Measurements from ENCODE around the gene ALG12. TPM values are rescaled to one million over a fixed set of nuclear protein-coding genes. Genes with fewer than 3 reads are reported as not detected.

ALG12 gene
- total and polyA plus RNA-seq, 5 donors from 2014 or later, result 12.6 to 18.1 (median 15.5) TPM

DNA sequence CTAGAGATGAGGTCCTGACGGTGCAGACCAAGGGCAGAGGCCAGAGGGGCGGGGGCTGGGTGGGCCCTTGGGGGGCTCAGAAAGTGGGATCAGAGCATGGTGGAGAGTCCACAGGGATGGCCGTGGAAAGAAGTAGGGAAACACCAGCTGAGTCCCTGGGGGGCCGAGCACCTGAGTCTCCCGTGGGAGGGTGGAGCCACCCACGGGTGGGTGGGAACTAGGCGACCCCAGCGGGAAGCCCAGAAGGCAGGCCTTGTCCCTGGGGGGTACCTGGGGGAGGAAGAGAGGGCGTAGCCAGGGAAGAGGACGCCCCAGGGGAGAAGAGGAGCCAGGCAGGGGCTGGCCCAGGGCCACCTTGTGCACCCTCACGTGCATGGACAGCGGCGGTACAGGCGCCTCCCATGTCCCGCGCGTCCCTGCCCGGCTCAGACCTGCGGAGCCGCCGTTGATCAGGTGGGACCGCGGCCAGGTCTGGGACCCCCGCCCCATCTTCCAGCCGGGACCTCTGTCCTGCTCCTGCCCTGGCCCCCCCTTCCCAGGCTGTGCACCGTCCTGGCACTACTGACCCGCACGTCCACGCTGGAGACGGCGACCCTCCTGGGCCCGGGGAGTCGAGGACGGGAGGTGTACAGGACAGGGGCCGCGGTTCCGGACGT is 10.4 kb upstream of the ALG12 start:
- H3K4me3 ChIP-seq (ENCODE audit: low read depth, low read length), result no peak overlapping the region
- ATAC-seq (ENCODE audit: low read depth in 2 of 2) (no peak), DNase-seq (no peak)
- no peak overlapping the region for H3K27ac ChIP-seq (ENCODE audit: insufficient read depth, low read length, poor library complexity, severe bottlenecking)
- Mint-ChIP-seq H3K36me3 (peaks cover 7% of the 10 kb centered on the region), H3K27me3 (no peaks in the 10 kb centered on the region), H3K4me1 (peaks cover 10 to 56% (median 34%) of the 10 kb centered on the region in 4 donors), H3K27ac (no peak overlapping the region), H3K4me3 (peak overlapping the region in 1 of 4 donors; percentile 35), H3K9me3 (no peaks in the 10 kb centered on the region)
- no peaks in the 10 kb centered on the region for H3K36me3 ChIP-seq (ENCODE audit: control insufficient read depth, insufficient read depth, low read length)
- no peaks in the 10 kb centered on the region for H3K27me3 ChIP-seq (ENCODE audit: control insufficient read depth, insufficient read depth, low read length)
- H3K9me3 ChIP-seq (ENCODE audit: control insufficient read depth in 2 of 2, low read length in 2 of 2), result no peaks in the 10 kb centered on the region
- H3K4me1 ChIP-seq (ENCODE audit: control insufficient read depth, insufficient read depth, low read length, poor library complexity, severe bottlenecking), result peaks cover 54% of the 10 kb centered on the region

DNA sequence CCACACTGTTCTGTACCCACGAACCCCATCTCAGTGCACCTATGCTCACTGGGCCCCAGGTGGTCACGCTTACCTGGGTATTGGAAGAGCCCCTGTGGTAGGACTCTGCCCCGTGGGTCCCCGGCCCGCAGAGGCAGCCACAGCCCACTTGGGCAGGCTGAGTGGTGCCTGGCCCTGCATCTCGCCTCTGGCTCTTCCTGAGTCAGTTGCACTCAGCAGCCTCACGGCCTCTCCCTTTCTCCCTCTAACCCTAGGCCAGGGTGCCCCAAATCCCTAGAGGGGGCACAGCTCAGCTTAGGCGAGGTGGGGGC is 9.9 kb upstream of the ALG12 start:
- H3K27me3 Mint-ChIP-seq, result no peaks in the 10 kb centered on the region
- peaks cover 14 to 52% (median 29%) of the 10 kb centered on the region in 4 donors for H3K4me1 Mint-ChIP-seq
- H3K36me3 Mint-ChIP-seq, result peaks cover 7% of the 10 kb centered on the region
- H3K9me3 Mint-ChIP-seq, result no peaks in the 10 kb centered on the region
- Histone ChIP-seq H3K9me3 (ENCODE audit: control insufficient read depth in 2 of 2, low read length in 2 of 2) (no peaks in the 10 kb centered on the region), H3K4me3 (ENCODE audit: low read depth, low read length) (no peak overlapping the region), H3K27me3 (ENCODE audit: control insufficient read depth, insufficient read depth, low read length) (no peaks in the 10 kb centered on the region), H3K36me3 (ENCODE audit: control insufficient read depth, insufficient read depth, low read length) (no peaks in the 10 kb centered on the region), H3K27ac (ENCODE audit: insufficient read depth, low read length, poor library complexity, severe bottlenecking) (no peak overlapping the region), H3K4me1 (ENCODE audit: control insufficient read depth, insufficient read depth, low read length, poor library complexity, severe bottlenecking) (peaks cover 49% of the 10 kb centered on the region)
- no peak for DNase-seq
- H3K27ac Mint-ChIP-seq, result peak overlapping the region in 1 of 3 donors; percentile 36
- ATAC-seq (ENCODE audit: low read depth in 2 of 2), result no peak
- no peak overlapping the region for H3K4me3 Mint-ChIP-seq

- Mint-ChIP-seq H3K27me3 (no peaks in the 10 kb centered on the region), H3K4me1 (peaks cover 14 to 47% (median 25%) of the 10 kb centered on the region in 4 donors), H3K4me3 (peak overlapping the region in 2 of 4 donors; percentile 54 to 77), H3K9me3 (no peaks in the 10 kb centered on the region), H3K27ac (peak overlapping the region; percentile 20 to 92 (median 83)), H3K36me3 (peaks cover 7% of the 10 kb centered on the region)
- H3K27ac ChIP-seq (ENCODE audit: insufficient read depth, low read length, poor library complexity, severe bottlenecking), result no peak overlapping the region
- no peaks in the 10 kb centered on the region for H3K27me3 ChIP-seq (ENCODE audit: control insufficient read depth, insufficient read depth, low read length)
- H3K9me3 ChIP-seq (ENCODE audit: control insufficient read depth in 2 of 2, low read length in 2 of 2), result no peaks in the 10 kb centered on the region
- H3K4me1 ChIP-seq (ENCODE audit: control insufficient read depth, insufficient read depth, low read length, poor library complexity, severe bottlenecking), result peaks cover 47% of the 10 kb centered on the region
- ATAC-seq (ENCODE audit: low read depth in 2 of 2) (no peak), DNase-seq (no peak)
- H3K4me3 ChIP-seq (ENCODE audit: low read depth, low read length), result no peak overlapping the region
- no peaks in the 10 kb centered on the region for H3K36me3 ChIP-seq (ENCODE audit: control insufficient read depth, insufficient read depth, low read length)
Observed at GRCh38 chr22:49927483-49928184, 9.4 kb upstream of the ALG12 start.

GRCh38 chr22:49926916-49927315 is 8.7 kb upstream of the ALG12 start:
- no peak for DNase-seq
- Mint-ChIP-seq H3K36me3 (peaks cover 7% of the 10 kb centered on the region), H3K4me1 (peaks cover 14 to 42% (median 25%) of the 10 kb centered on the region in 4 donors)

GRCh38 chr22:49925525-49926128 is 7.4 kb upstream of the ALG12 start:
- Mint-ChIP-seq H3K27me3 (no peaks in the 10 kb centered on the region), H3K4me1 (peaks cover 9 to 35% (median 22%) of the 10 kb centered on the region in 4 donors), H3K4me3 (peak overlapping the region; percentile 83 to 91 (median 86)), H3K27ac (peak overlapping the region; percentile 96 to 99 (median 98)), H3K9me3 (no peaks in the 10 kb centered on the region), H3K36me3 (peaks cover 7% of the 10 kb centered on the region)
- ATAC-seq (ENCODE audit: low read depth in 2 of 2) (peak; percentile 78 to 80), DNase-seq (peak; percentile 72 to 89 (median 77))
- H3K36me3 ChIP-seq (ENCODE audit: control insufficient read depth, insufficient read depth, low read length), result no peaks in the 10 kb centered on the region
- H3K27ac ChIP-seq (ENCODE audit: insufficient read depth, low read length, poor library complexity, severe bottlenecking), result peak overlapping the region; percentile 94
- no peaks in the 10 kb centered on the region for H3K27me3 ChIP-seq (ENCODE audit: control insufficient read depth, insufficient read depth, low read length)
- peak overlapping the region; percentile 73 for H3K4me3 ChIP-seq (ENCODE audit: low read depth, low read length)
- no peaks in the 10 kb centered on the region for H3K9me3 ChIP-seq (ENCODE audit: control insufficient read depth in 2 of 2, low read length in 2 of 2)
- peaks cover 33% of the 10 kb centered on the region for H3K4me1 ChIP-seq (ENCODE audit: control insufficient read depth, insufficient read depth, low read length, poor library complexity, severe bottlenecking)

More at GRCh38 chr22:49926916-49927315, 8.7 kb upstream of the ALG12 start:
- Mint-ChIP-seq H3K27me3 (no peaks in the 10 kb centered on the region), H3K4me3 (peak overlapping the region; percentile 33 to 77 (median 54)), H3K27ac (peak overlapping the region; percentile 20 to 92 (median 83)), H3K9me3 (no peaks in the 10 kb centered on the region)
- Histone ChIP-seq H3K27ac (ENCODE audit: insufficient read depth, low read length, poor library complexity, severe bottlenecking) (no peak overlapping the region), H3K36me3 (ENCODE audit: control insufficient read depth, insufficient read depth, low read length) (no peaks in the 10 kb centered on the region), H3K9me3 (ENCODE audit: control insufficient read depth in 2 of 2, low read length in 2 of 2) (no peaks in the 10 kb centered on the region), H3K4me1 (ENCODE audit: control insufficient read depth, insufficient read depth, low read length, poor library complexity, severe bottlenecking) (peaks cover 46% of the 10 kb centered on the region), H3K4me3 (ENCODE audit: low read depth, low read length) (no peak overlapping the region), H3K27me3 (ENCODE audit: control insufficient read depth, insufficient read depth, low read length) (no peaks in the 10 kb centered on the region)
- ATAC-seq (ENCODE audit: low read depth in 2 of 2), result no peak

- Mint-ChIP-seq H3K4me3 (peak overlapping the region in 3 of 4 donors; percentile 43 to 80 (median 54)), H3K4me1 (peaks cover 9 to 39% (median 28%) of the 10 kb centered on the region in 4 donors), H3K9me3 (no peaks in the 10 kb centered on the region), H3K27me3 (no peaks in the 10 kb centered on the region), H3K36me3 (peaks cover 7% of the 10 kb centered on the region), H3K27ac (peak overlapping the region in 1 of 3 donors; percentile 64)
- H3K27ac ChIP-seq (ENCODE audit: insufficient read depth, low read length, poor library complexity, severe bottlenecking), result peak overlapping the region; percentile 30
- no peak overlapping the region for H3K4me3 ChIP-seq (ENCODE audit: low read depth, low read length)
- DNase-seq (no peak), ATAC-seq (ENCODE audit: low read depth in 2 of 2) (no peak)
- H3K4me1 ChIP-seq (ENCODE audit: control insufficient read depth, insufficient read depth, low read length, poor library complexity, severe bottlenecking), result peaks cover 25% of the 10 kb centered on the region
- H3K27me3 ChIP-seq (ENCODE audit: control insufficient read depth, insufficient read depth, low read length), result no peaks in the 10 kb centered on the region
- peaks cover 3% of the 10 kb centered on the region for H3K36me3 ChIP-seq (ENCODE audit: control insufficient read depth, insufficient read depth, low read length)
- H3K9me3 ChIP-seq (ENCODE audit: control insufficient read depth in 2 of 2, low read length in 2 of 2), result no peaks in the 10 kb centered on the region
Observed at GRCh38 chr22:49924113-49924833, 6.0 kb upstream of the ALG12 start.

DNA sequence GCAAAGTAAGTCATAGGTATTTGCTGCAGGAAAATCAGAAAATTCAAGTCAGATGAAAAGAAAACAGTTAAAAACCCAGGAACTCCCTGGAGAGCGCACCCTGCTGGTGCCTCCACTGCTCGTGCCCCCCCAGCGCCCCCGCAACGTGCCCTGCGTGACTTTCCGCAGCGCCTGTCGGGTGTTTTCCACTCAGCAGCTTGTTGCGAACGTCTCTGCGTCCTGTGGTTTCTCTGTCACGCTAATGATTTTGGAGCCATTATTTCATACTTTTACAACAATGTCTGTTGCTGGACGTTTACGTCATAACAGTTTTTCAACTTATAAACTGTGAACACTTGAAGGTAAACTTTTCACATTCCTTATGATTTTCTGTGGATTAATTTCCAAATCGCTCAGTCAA is 5.2 kb upstream of the ALG12 start:
- peaks cover 7% of the 10 kb centered on the region for H3K36me3 Mint-ChIP-seq
- H3K27ac Mint-ChIP-seq, result peak overlapping the region; percentile 23 to 64 (median 59)
- DNase-seq, result peak in 1 of 3 donors; percentile 53
- peaks cover 9 to 39% (median 28%) of the 10 kb centered on the region in 4 donors for H3K4me1 Mint-ChIP-seq
- Histone ChIP-seq H3K27me3 (ENCODE audit: control insufficient read depth, insufficient read depth, low read length) (no peaks in the 10 kb centered on the region), H3K9me3 (ENCODE audit: control insufficient read depth in 2 of 2, low read length in 2 of 2) (no peaks in the 10 kb centered on the region), H3K4me3 (ENCODE audit: low read depth, low read length) (no peak overlapping the region), H3K36me3 (ENCODE audit: control insufficient read depth, insufficient read depth, low read length) (peaks cover 3% of the 10 kb centered on the region), H3K4me1 (ENCODE audit: control insufficient read depth, insufficient read depth, low read length, poor library complexity, severe bottlenecking) (peaks cover 27% of the 10 kb centered on the region), H3K27ac (ENCODE audit: insufficient read depth, low read length, poor library complexity, severe bottlenecking) (peak overlapping the region; percentile 30)
- H3K9me3 Mint-ChIP-seq, result no peaks in the 10 kb centered on the region
- no peaks in the 10 kb centered on the region for H3K27me3 Mint-ChIP-seq
- H3K4me3 Mint-ChIP-seq, result peak overlapping the region in 2 of 4 donors; percentile 80 to 81
- no peak for ATAC-seq (ENCODE audit: low read depth in 2 of 2)
